GM08714 (cell line): ENCODE data around the gene PTPN14.

Experiments
- H3K4me3 ChIP-seq: fragments of 200-500 bp; sonication (Bioruptor generic); 2 replicates; pipeline ENCODE4 v1.5.1; 2014; ENCODE audit warnings: mild to moderate bottlenecking, low read length, inconsistent platforms
- ZNF274 ChIP-seq: IDR thresholded peaks from 2 replicates; pipeline ENCODE4 v1.6.1; 2012; ENCODE audit warnings: mild to moderate bottlenecking, low read depth, low read length

PTPN14 gene

GRCh38 chr1:214332946-214333798, 218.2 kb downstream of the PTPN14 start:
- TF ChIP-seq ZNF274: no peak
- H3K4me3 ChIP-seq: no peak overlapping the region

- no peak for TF ChIP-seq ZNF274
- H3K4me3 ChIP-seq: no peak overlapping the region
Observed at GRCh38 chr1:214331827-214332423, 219.5 kb downstream of the PTPN14 start.

DNA sequence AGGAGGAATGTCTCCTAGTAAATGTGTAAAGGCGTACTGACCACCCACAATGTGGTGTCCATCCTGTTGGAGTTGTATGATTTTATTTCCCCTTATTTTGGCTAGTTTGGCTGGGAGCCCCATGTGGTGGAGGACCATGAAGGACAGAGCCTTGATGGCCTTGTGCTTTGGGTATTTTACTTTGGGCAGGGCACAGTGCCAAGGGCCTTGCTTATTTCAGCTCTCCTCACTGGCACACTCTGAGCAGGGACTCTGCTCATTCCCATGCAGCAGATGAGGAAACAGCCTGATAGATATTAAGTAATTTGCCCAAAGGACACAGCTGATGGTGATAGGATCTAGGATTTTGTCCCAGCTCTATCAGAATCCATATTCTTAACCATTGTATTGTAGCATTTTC, 220.2 kb downstream of the PTPN14 start:
- TF ChIP-seq ZNF274: no peak
- H3K4me3 ChIP-seq: no peak overlapping the region

DNA sequence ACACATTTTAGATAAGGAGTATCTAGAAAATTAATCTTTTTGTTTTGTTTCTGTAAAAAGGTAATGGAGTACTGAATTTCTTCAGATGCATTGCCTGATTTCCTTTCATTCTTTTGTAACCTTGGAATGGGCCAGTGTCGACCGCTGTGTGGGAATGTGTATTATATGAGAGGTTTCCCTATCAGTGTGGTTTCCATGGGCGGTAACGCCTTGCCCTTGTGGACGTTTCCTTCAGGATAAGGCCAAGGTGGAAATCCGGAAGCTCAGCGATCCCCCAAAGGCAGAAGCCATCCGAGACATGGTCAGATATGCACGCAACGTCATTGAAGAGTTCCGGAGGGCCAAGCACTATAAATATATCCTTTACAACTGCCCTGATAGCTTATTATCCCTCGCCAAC, 220.7 kb downstream of the PTPN14 start:
- no peak for TF ChIP-seq ZNF274
- no peak overlapping the region for H3K4me3 ChIP-seq

DNA sequence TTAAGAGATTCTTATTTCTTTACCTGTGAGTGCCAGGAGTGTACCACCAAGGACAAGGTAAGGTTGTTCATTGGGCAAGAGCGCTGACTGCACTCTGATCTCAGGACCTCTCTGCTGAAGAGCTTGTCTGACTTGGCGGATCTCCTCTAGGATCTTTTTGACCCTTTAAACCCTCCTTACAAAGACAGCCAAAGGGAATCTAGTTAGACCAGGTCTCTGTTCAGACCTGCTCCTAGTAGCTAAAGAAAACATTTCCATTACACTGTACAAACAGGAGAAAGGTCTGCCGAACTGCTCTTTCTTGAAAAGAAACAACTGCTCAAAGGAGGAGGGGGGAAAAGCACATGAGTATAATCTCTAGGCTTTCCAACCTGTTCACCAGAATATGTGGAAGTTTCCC, 221.2 kb downstream of the PTPN14 start:
- H3K4me3 ChIP-seq: no peak overlapping the region
- TF ChIP-seq ZNF274: no peak

DNA sequence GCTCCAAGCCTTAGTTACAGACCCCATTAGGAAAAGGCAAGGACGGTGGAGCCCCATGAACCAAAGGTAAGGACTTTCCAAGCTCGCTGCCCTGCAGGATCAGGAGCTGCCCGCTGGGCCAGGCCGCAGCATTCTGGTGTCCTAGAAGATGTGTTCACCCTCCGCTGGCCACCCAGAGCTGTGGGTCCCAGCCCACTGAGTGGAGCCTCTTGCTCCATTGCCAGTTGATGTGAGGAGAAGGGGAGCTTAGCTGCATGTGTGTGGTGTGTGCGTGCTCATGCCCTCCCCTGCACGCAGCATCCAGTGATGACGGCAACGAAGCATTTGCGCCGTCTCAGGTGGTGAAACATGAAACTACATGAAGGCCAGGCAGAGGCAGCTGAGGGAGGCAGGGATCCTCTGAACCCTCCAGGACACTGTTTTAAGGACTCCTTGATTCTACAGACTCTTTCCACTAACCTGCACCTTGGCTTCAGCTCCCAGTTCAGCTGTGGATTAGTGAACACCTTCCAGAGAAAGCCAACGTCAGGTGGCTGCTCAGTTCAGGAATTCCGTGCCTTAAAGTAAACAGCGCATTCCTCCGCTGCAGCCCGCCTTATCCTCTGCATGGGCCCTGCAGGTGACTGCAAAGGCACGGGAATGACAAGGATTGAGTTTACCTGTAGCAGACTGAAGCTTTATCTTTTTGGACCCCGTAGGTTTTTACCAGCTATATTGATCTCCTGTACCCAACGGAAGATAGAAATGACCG, 221.8 kb downstream of the PTPN14 start:
- H3K4me3 ChIP-seq: no peak overlapping the region
- TF ChIP-seq ZNF274: no peak

DNA sequence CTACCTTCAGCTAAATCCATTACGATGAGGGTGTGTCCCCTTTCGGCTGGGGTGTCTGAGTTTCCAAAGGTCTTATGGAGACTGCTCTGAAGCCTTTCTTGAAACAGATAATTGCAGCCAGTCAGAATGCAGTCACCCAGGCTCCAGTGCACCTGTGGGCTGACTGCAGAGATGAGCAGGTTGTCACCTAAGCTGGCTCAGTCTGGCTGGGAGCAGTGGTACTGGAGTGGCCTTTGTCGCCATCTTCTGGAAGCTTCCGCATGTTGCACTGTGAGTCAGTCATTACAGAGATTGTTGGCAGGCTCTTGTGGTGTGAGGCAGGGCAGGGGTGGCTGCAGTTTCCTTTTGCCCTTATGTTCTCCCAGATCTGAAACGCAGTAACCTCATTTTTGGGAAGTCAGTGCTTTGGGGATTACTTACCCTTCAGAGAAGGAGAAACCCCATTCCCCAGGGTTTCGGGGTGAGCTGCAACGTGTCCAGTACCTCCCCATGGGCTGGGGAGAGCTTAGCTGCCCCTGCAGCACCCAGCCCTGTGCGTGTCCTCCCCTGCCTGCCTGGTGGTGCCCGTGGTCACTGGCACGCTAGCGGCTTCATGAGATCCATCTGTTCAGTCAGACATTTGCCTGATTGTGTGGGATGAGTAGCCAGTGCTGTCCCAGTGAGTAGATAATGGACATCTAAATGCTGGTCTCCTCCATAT, 222.5 kb downstream of the PTPN14 start:
- H3K4me3 ChIP-seq: no peak overlapping the region
- no peak for TF ChIP-seq ZNF274

DNA sequence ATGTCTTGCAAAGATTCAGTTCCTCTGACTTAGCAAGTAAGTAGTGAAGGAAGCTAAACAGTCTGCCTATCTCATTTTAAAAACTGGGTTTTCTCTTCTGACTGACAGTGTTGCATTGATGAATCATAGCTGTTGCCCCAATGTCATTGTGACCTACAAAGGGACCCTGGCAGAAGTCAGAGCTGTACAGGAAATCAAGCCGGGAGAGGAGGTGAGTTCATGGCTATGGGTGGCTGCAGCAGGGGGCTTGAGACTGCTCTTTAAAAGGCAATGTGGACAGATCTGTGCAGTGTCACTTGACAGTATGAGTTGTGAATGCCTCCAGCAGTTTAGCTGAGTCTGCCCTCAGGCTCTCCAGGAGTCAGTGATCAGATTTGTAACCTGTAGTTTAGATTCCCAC, 223.9 kb downstream of the PTPN14 start:
- no peak for TF ChIP-seq ZNF274

DNA sequence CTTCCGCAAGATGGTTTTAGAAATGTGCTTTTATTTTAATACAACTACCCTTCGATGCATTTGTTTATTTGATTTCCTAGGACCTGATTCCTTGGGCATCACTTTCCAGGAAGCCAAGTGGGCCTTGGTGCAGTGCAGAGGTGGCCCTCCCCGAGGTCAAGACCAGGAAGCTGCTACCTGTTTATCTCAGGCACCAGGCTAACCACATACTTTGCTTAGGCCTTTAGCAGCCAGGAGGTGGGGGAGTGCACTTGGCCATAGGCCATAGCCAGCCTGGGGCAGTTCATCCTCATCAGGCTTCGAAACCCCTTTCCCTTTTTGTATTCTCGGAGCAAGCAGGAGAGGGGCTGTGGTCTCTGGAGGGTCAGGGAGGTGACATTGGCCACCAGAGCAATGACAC, 225.0 kb downstream of the PTPN14 start:
- no peak for TF ChIP-seq ZNF274
- no peak overlapping the region for H3K4me3 ChIP-seq

More for the DNA sequence above, 223.9 kb downstream of the PTPN14 start:
- H3K4me3 ChIP-seq: no peak overlapping the region

DNA sequence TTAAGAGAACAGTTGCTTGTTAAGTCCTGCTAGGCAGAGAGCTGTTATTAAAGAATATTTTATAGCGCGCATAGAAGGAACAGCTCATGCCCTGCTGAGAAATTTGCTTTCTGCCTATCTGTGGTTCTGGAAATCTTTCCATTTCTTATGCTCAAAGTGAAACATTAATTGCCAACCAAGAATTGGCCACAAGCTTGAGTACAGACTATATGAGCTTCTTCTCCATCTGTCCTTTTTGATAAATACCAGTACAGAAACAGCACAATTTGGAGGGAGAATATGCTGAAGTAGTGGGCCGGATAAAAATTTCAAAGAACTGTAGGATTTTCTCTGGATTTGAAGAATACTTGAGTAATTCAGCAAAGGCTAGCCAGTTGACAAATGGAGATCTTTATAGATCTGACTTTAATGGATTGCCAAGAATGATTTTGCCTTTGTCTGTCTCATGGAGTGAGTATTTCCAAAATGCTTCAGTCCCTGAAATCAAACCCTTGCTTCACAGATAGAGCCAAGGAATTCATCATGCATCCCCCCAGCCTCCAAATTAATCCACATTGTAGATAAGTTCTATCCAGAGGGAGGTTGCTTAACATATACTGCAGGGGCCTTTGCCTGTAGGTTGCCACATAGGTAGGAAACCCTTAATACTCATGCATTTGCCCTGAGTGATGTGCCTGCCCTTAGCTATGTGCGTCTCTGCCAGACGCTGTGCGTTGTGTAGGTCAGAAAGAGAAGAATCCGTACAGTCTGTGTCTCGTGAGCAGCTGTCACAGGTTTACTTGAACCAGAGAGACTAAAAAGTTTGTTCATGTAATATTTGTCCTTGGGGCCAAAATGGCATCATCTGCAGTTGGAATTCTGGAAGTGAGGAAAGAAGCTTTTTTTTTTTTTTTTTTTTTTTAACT, 226.3 kb downstream of the PTPN14 start:
- no peak overlapping the region for H3K4me3 ChIP-seq
- TF ChIP-seq ZNF274: no peak

- TF ChIP-seq ZNF274: no peak
- no peak overlapping the region for H3K4me3 ChIP-seq
Observed at GRCh38 chr1:214321705-214322453, 229.5 kb downstream of the PTPN14 start.

GRCh38 chr1:214319938-214320337, 231.5 kb downstream of the PTPN14 start:
- TF ChIP-seq ZNF274: no peak
- H3K4me3 ChIP-seq: no peak overlapping the region

DNA sequence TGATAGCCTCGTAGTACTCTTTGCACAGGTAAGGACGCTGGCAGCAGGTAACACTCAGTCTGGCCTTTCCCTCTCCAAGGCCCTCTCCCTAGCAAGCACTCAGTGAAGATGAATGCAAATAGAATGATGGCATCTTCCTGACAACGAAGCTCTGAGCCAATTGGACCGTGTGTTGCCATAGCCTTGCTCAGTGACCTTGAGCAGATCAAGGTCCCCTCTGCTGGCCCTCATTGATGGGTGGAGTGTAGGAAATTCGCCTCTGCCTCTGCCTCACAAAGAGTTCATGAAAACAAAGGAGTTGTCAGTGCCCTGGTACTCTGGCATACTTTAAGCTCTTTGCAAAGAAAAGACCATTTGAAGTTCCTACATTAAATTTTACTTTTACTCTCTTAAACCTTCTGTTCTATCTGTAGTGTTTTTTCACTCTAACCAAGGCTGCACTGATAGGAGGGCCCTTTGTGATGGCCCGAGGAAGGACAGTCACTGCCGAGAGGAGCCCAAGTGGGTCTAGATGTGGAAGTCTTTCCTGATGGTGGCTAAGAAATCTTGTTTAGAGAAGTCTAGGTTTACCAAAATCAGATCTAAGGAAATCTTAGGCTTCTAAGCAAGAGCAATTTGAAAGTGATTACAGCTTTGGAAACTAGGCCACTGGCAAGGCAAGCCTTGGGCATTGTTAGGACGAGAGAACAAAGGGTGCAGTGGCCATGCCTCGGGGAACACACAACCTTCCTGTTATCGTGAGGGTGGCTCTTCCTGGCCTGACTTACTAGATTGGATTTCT, 232.3 kb downstream of the PTPN14 start:
- no peak overlapping the region for H3K4me3 ChIP-seq

More for the DNA sequence above, 232.3 kb downstream of the PTPN14 start:
- TF ChIP-seq ZNF274: no peak
